Frontal cortex (tissue), 4 donors: ENCODE results near the gene KCNQ5. TPM values are rescaled to one million over a fixed set of nuclear protein-coding genes. Genes with fewer than 3 reads are reported as not detected.
A peak's percentile ranks its signal among the peaks of the same experiment; 100 is the strongest.
"Not testable (repeated sequence)": the region's sequence is repeated elsewhere in the genome, so short reads cannot be mapped to it uniquely, and the experiment has no call there.

ENCODE experiments used
- DNase-seq, 2 donors: peaks; one replicate each; pipeline ENCODE4 v3.0.0; 2012; ENCODE audit warnings: low spot score in 2 of 2
- FAIRE-seq: peaks from 2 replicates; lab custom pipeline; 2012; peaks lifted over from hg19 to GRCh38; lab: Jason Lieb, UNC
- total RNA-seq: library from RNA; depleted of rRNA; stranded (reverse); fragments of >200 nt; gene quantifications from one replicate; pipeline ENCODE4 v1.2.3, GENCODE V29; 2014
- donor health status: control.
- donor health status: control.
- donor health status: control.

The KCNQ5 gene
- total RNA-seq = 12.6 TPM

GRCh38 chr6:72621291-72622093 is at the start of gene KCNQ5:
Gene KCNQ5, plus strand, starts transcription at chr6:72622064.
- DNase-seq (no peak), FAIRE-seq (no peak)

- FAIRE-seq = no peak
Measured at GRCh38 chr6:72579865-72580264, 42.0 kb upstream of the KCNQ5 start.

DNA sequence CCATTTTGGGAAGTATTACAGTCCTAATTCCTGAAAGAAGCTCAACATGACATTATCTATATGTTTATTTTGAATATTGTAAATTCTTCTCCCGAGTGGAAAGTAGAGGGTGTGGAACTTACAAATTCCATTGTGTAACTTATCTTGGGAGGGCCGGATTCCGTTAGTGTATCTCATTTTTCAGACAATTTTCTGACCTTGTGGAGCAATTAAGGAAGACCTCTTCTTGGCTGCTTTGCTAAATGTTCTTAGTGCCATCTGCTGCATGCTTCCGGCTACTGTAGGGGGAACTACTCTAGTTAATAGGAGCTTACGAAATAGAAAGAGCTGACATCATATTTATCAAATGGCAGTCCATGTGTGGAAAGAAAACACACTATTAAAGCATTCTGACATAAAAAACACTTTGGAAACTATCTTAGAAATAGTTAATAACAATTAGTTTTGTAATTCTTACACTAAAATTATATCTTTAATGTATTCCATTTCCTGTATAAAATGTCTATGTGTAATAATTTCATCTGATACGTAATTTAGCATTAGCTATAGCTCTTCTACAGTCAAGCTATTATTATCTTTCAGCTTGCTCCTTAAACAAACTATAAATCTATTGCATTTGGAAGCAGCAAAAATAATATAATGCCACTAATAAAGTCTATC is 41.5 kb upstream of the KCNQ5 start:
- peak in 1 of 2 donors; percentile 6 for DNase-seq

More at GRCh38 chr6:72579865-72580264, 42.0 kb upstream of the KCNQ5 start:
- DNase-seq = no peak

DNA sequence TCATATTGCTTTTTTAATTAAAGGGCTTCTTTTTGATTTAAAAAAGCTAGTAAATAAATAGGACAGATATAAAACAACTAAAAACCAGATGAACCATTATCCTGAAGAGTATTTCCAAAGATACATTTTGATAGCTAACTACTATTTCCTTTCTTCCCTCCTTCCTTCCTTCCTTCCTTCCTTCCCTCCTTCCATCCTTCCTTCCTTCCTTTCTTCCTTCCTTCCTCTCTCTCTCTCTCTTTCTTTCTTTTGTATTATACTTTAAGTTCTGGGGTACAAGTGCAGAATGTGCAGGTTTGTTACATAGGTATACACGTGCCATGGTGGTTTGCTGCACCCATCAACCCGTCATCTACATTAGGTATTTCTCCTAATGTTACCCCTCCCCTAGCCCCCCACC is 40.9 kb upstream of the KCNQ5 start:
- not testable (repeated sequence) for DNase-seq, FAIRE-seq

More for the DNA sequence above, 41.5 kb upstream of the KCNQ5 start:
- FAIRE-seq = no peak

- FAIRE-seq (no peak), DNase-seq (no peak)
Measured at GRCh38 chr6:72588155-72588554, 33.7 kb upstream of the KCNQ5 start.

GRCh38 chr6:72589096-72589495 is 32.8 kb upstream of the KCNQ5 start:
- DNase-seq (no peak), FAIRE-seq (no peak)

DNA sequence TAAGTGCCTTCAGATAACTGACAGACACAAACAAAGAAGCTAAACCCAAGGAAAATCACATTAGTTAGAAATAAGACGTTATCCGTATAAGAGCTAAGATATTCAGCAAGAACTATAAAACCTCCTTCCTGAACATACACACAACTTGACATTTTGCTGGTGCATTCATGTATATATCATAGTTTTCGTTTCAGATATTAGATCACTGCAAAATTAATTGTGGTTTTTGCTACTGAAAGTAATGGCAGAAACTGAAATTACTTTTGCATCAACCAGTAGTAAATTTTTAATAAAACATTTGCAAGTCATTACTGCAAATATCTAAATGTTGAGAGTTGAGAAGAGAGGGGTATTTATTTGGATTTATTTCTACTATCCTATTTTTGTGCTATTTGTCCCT is 26.1 kb upstream of the KCNQ5 start:
- FAIRE-seq = no peak
- DNase-seq = no peak

- FAIRE-seq = peak; percentile 82
Measured at GRCh38 chr6:72616406-72617015, 5.4 kb upstream of the KCNQ5 start.

GRCh38 chr6:72617721-72618120 is 4.1 kb upstream of the KCNQ5 start:
- FAIRE-seq (no peak), DNase-seq (no peak)

More at GRCh38 chr6:72616406-72617015, 5.4 kb upstream of the KCNQ5 start:
- no peak for DNase-seq

- no peak for FAIRE-seq
- DNase-seq = peak; percentile 59 to 68
Measured at GRCh38 chr6:72619883-72620696, 1.8 kb upstream of the KCNQ5 start.

DNA sequence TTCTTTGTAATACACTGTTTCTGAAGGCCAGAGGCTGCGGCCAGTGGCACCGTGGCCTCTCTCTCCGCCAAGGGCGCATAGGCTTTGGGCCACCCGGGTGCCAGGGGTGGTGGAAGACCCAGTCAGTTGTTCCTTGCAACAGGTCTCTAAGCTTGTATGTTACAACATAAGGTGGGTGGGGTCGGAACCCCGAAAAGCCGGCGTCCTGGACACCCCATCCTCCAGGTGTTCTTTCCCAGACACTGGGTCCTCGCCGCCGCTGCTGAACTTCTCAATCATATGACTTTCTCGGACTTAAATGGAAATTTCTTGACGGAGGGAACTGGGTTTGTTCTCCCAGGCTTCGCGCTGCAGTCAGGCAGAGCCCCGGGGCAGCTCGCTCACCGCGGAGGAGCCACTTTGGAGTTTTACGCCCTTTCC is 983 bp upstream of the KCNQ5 start:
- no peak for FAIRE-seq
- no peak for DNase-seq

DNA sequence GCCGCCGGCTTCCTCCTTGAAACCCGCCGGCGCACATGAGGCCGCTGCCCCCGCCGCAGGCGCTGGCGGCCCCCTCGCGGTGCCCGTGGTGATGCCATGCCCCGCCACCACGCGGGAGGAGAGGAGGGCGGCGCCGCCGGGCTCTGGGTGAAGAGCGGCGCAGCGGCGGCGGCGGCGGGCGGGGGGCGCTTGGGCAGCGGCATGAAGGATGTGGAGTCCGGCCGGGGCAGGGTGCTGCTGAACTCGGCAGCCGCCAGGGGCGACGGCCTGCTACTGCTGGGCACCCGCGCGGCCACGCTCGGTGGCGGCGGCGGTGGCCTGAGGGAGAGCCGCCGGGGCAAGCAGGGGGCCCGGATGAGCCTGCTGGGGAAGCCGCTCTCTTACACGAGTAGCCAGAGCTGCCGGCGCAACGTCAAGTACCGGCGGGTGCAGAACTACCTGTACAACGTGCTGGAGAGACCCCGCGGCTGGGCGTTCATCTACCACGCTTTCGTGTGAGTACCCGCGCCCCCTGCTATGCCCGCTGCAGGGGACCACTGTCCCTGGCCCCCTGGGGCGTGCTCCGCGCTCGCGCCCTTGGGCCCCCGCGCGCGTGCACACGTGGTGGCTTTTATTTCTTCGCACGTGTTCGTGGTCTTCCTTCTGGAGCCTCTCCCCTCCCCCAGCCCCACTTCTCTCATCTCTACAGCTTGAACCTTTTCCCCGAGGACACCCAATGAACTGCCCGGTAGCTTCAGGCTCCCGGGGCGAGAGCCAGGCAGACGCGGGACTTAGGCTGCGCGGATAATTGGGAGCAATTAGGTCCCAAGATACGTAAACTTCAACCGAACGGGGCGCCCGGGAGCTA is 453 bp downstream of the KCNQ5 start:
- no peak for FAIRE-seq

DNA sequence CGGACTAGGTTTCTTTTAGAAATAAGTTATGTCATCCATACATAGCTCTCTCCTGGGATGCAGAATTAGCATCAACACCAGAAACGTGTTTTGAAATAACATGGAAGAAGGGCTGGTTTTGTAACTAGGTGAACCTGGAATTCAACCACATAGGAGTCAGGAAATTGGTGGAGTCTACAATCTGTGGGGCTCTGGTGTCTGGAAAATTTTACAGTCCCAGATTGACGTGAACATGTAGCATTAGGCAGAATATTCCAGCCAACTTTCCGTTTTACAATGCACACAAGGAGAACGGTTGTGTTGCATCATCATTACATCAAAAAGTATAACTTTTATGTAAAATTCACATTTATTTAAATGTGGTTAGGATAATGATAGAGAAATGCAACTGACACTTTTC is 1.9 kb downstream of the KCNQ5 start:
- FAIRE-seq = no peak
- DNase-seq = no peak

More for the DNA sequence above, 453 bp downstream of the KCNQ5 start:
- DNase-seq = peak; percentile 33 to 63

DNA sequence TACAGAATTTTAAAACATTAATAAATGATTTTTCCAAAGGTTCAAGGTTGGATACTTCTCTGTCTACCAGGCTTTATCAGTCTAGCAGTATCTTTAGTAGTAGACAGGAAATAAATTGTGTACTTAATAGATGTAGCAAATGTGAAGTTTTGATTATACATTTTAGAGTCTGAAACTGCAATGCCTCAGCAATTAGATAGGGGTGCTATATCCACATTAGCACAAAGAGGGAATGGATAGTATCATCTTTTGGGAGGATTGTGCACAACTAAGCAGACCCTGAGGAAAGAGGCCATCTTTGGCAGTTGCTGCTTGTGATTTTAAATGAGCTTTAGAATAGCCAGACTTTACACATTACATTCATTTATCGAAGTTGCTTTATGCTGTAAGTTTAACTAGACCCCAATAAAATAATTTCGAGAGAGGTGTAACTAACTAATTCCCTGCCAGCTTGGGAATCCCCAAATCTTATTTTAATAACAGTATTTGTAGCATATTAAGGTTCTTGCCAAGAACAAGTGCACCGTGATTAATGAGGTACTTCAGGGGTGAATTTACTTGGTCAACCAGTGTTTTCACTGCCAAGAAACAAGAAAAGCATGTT is 2.8 kb downstream of the KCNQ5 start:
- FAIRE-seq = no peak
- DNase-seq = no peak

DNA sequence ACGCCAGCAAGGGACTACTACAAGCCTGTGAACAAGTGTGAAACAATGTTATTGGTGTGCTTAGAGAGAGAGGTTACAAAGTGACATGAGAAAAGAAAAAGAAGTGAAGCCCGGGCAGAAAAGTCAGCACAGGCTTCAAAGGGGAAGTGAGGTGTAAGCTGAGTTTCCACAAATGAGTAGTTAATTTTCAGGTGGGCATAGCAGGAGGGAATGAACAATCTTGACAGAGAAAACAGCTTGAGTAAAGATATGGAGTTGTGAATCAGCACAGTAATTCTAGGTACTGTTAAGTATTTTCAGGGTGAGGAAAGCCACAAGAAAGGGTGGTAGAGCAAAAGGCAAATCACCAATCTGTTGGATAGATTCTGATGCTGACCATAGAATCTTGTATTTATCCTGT is 4.3 kb downstream of the KCNQ5 start:
- FAIRE-seq (no peak), DNase-seq (no peak)

GRCh38 chr6:72627539-72627938 is 5.7 kb downstream of the KCNQ5 start:
- no peak for FAIRE-seq
- no peak for DNase-seq

DNA sequence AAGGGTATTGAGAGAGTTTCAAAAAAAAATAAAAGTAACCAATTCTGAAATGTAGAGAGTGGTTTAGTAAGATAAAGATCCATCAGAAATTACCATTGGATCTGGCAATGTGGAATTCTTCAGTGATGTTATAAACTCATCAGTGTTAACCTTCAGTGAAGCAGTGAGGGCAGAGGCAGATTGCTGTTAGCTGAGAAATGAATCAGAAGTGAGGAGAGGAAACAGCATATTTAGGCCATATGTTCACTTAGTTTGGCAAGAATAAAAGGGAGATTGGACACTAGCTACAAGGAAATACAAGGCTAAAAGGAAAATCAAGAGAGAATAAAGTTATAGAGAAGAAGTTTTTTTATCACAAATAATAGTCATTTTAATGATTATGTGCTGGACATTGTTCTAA is 9.6 kb downstream of the KCNQ5 start:
- no peak for FAIRE-seq
- no peak for DNase-seq

DNA sequence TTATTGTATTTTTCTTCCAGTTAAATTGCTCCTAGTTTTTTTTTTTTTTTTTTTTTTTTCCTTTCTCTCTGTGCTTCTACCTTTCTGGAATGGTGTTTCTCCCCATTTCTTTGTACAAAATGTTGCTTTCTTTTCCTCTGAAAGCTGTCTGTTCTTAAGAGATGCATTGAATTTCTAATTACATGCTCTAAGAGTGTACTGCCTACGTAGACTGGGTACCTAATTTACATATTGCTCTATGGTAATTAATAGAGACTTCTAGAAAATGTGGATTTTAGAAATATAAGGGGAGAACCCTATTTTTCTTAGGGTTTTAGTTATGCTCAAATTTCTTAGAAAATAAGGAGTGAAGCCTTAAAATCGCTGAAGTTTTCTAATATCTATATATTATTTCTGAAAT is 13.8 kb downstream of the KCNQ5 start:
- no peak for FAIRE-seq

DNA sequence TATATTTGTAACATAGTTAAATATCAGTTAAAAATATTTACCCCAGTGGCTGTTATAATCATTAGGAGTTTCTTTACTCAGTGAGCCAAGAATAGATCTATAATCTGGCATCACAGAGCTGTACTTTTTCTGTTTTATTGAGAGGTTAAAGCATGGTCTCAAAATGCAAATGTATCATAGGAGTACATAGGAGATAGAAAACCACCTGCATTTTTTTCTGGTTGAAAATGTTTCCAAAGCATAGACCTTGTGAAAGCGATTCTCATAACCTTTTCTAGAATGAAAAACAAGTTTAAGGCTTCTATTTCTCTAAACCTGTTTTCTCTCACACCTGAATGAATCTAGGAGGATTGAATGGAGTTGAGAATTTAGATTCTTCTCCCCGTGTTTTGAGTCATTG is 14.4 kb downstream of the KCNQ5 start:
- FAIRE-seq (no peak), DNase-seq (no peak)

More for the DNA sequence above, 13.8 kb downstream of the KCNQ5 start:
- DNase-seq = no peak
